GM21447 (cell line): ENCODE measurements around the gene CCDC86.

Source experiments
- ATAC-seq: cut with Tn5 transposase; IDR thresholded peaks from one replicate; pipeline ENCODE4 v1.9.1; 2021; ENCODE audit not compliant: unreplicated experiment

CCDC86 gene

DNA sequence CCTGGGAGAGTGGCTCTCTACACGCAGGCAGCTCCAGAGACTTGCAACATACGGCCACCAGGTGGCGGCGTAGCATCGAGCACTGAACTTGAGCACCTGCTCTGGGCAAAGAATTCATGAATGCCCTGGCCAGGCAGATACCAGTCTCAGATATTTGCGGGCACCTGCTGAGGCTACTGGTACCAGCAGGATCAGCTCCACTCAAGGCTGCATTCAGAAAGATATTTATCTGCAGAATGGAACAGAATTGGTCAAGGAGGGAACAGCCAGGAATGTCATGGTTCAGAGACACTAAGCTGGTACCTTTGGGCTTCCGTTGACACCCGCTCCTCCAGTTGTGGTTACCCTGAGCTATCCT lies 10.8 kb upstream of the CCDC86 start:
- no peak for ATAC-seq

DNA sequence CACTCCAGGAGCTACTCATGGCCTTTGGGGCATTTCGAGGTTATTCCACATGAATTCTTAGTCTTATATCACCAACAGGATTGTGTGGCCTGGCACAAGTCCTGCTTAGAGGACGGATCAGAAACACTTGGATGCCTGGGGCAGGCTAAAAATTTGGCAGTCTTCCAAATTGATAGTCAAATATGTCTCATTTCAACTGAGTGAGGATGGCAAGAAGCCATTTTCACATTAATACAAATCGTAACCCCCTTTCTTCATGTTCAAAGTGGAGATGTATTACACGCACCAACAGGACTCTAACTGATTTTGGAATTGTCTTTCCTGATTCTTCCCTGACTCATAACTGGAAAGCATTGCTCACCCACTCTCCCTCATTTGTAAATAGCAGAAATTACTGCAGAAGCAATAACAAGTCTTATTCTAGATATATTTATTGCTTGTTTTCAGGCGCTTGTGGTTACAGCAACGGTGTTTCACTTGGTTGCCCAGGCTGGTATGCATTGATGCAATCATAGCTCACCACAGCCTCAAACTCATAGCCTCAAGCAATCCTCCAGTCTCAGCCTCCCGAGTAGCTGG lies 10.3 kb upstream of the CCDC86 start:
- ATAC-seq = no peak

DNA sequence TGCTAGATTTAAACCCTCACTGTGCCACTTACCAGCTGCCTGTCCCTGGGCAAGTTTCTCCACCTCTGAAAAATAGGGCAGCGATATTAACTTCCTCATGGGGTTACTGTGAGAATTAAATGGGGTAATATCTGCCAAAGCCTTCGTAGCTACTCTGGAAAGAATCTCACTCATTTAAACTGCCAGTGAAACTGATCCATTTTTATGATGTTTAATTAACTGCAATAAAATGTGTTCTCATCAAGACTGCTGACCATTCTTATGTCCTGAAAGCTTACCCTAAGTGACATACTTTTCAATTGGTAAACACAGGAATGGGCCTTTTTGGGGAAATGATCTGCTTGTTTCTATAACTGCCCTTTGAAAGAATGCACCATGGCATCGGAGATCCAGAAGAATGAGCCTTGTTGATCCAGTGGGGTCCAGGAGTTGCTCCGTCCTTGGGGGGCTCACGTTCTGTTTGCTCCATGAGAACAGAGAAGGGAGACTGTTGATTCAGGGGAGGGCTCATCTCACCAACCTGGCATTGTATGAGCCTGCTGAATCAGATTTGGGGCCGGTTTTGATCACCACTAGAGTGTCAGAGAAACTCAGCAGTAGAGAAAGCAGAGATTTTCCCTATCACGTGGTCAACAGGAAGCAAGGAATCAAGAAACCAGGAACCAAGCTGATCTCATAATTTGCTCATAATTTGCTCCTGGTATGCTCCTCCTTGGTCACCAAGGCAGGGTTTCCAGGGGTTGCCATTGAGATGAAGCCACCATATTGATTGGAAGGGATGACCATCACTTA lies 7.0 kb upstream of the CCDC86 start:
- ATAC-seq = no peak

DNA sequence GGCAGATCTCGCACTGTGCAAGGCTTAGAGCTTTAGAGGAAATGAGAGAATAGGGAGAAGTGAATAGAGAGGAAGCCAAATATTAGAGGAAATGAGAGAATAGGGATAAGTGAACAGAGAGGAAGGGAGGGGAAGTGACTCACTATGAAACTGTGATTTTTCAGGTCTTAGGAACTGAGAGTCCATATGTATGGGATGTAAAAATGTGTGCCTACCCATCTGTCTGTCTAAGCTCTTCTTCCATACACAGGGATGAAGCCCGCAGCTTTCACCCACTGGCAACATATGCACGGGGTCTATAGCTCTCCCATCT lies 6.4 kb upstream of the CCDC86 start:
- no peak for ATAC-seq

DNA sequence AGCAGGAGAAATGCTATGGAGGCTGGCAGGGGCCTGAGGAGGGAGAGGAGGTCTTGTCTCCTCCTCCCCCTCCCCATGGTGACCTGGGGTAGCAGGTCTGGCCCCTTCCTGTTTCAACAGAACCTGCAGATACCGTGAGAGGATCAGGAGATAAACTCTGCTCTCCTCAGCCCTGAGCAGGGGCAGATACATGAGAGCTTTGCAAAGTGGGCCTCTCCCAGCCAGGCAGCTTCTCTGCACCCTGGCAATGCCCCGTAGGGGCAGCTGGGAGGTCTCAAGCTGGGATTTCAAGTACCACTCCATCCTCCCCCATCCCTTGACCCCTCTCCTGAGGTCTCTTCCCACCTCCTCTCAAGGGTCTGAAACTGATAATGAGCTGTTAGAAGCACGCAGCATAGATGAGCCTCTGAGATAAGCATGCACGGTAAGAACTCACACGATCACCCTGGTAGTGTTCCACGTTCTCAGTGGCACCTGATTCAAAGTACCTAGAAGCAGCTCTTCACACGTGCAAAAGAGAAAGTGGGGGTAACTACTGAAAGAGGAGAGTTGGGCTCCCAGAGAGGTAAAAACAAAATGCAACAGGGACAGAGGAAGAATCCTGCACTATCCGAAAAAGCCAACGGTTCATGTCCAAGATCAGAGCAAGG lies 4.9 kb upstream of the CCDC86 start:
- no peak for ATAC-seq

DNA sequence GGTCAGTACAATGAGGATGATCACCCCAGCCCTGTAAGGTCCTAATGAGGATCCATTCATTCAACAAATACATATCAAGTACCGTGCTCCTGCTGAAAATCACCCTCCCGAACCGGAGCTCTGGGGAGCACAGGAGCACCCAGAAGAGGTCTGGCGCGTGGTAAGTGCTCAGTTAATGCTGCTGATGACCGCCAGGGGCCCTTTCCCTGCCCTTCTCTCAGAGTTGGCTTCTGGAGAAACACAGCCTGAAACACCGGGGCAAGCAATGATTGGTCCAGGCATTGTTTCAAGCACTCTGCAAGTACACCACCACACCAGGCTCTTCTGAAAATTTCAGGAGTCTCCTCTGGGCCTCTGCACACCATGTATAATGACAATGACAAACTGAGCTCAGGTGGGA lies 3.8 kb upstream of the CCDC86 start:
- no peak for ATAC-seq

DNA sequence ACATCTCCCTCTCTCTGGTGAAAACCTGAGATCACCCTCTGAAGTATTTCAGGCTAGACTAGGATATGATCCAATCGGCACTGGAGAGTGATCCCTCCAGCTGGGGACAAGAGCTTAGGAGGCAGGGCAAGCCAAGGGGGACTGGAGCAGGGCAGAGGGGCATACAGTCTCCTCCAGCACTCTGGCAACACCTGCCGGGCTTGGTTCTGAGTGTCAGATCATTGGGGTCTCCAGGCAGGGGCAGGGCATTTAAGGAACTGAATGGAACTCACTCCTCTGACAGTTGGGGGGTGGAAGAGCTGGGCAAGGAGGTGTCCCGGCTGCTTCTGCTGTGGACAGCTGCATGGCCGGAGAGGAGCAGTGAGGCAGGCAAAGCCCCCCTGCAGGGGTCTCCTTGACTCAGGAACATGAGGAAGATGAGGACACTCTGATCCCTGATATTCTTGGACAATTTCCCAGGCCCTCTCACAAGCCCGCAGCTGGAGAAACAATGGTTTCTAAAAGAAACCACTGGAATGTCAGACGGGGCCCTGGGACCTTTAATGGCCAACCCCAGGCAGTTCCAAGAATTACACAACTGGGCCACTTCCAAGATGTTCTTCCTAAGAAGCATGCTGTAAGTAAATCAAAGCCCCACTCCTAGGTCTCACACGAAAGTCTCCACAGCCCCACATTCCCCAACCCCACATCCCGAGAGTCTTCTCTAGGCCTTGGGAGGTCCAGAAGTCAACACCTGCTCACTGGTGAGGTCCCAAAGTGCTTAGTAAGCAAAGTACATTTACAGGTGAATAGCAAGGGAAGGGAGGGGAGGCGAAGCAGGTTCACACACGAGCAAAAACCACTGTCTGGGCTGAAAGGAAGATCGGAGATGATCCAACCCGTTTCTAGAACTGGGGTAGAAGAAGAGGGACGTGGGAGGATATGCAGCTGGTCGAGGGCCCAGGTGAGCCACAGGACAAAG lies 1.2 kb upstream of the CCDC86 start:
- no peak for ATAC-seq

DNA sequence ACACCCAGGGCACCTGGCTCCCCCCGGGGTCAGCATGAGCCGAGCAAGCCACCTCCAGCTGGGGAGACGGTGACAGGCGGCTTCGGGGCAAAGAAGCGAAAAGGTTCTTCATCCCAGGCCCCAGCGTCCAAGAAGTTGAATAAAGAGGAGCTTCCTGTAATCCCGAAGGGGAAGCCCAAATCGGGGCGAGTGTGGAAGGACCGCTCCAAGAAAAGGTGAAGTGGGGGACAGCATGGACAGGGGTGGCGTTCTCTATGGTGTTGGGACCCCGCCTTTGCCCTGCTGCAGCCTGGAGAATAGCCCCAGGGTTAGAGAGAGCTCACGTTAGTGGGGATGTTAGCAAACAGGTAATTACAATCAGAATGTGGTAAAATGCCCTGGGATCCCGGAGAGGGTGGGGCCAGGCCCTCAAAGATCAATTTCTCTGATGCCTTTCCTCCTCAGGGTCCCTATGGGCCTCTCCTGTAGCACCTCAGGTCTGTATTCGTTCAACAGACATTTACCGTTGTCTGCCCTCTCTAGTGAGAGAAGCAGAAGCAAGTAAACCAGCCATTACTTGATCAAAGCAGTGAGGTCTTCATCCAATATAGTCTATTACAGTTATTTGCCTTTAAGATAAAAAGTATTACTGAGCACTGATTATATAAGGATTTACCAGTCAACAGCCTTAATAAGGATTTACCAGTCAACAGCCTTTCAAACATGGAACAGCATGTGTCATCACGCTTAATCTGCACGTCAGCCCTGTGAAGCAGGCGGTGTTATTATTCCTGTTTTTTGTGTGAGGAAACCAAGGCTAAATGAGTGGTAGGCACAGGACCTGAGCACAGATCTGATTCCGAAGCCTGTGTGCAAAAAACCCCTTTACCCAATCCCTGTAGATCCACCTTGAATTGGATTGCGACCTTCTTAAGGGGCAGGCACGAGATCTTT lies 1.0 kb downstream of the CCDC86 start:
- peak; percentile 3 for ATAC-seq

DNA sequence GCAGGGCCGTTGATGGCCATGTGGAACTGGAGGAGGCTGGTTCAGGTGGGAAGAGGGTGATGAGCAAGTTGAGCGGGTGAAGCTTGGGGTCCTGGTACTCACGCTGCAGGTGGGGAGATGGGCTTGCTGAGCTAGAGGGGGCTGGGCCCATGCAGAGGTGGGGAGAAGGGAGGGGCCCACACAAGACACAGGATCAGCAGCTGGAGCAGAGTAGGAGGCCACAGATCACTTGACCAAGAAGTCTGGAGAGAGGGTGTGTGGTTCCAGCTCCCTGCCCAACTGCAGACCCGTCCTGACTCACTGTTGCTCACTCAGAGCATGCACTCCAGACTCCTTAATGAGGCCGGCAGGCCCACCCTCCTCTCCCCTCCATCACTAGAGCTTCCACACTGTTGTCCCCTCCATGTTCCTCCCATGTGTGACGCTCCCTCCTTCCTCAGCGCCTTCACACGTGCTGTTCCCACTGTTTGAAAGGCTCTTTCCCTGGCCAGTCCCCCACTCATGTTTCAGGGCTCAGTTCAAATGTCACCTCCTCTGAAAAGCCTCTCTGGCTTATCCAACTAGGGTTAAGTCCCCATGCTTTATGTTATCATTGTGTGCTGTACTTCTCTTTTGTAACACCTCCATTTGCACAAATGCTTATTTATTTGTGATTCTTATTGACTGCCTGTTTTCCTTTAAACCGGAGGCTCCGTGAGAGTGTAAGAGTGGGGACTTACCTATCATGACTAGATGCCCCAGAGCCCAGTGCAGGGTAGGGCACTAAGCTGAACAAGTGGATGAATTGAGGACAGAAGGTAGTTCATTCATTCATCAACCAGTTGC lies 2.3 kb downstream of the CCDC86 start:
- ATAC-seq = no peak

DNA sequence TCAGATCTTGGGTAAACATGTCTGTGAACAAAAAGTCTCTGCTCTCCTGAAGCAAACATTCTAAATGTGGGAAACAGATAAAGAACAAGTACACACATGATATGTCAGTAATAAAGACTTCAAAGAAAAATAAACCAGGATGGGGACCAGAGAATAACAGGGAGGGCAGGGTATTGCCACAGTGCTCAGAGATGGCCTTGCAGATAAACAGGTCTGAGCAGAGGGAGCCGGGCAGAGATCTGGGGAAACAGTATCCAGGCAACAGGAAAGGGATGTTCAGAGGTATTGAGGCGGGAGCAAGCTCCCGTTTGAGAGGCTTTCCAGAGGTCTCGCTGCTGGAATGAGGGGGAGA lies 2.9 kb downstream of the CCDC86 start:
- ATAC-seq = no peak

DNA sequence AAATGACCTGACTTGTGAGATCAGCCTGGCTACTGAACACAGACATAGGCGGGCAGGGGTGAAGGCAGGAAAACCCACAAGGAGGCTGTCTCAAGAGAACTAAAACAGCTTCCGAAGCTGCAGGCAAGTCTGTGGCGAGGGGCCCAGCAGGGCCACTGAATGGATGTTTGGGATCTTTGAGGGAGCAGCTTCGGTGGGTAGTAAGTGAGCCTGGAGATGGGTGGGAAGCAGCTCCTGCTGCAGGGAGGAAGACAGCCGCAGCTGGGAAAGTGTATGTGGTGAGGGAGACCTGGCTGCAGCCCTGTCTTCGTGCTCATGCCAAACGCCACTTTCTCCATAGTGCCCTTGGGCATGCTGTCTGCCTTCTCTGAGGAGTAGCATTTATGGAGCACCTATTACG lies 3.4 kb downstream of the CCDC86 start:
- ATAC-seq = no peak

DNA sequence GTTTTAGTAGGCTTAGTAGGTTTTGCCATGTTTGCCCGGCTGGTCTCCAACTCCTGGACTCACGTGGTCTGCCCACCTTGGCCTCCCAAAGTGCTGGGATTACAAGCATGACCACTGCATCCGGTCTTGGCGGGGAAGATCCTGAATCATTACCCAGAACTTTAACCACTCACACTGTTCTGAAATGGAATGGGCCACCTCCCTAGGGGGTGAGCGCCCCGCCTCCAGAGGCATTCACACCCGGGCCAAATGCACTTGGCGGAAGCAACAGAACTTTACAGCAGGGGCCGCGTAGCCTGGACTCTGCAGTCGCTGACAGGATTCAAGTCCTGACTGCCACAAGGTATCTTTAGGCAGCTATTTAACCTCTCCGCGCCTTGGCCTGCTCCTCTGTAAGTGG lies 5.4 kb downstream of the CCDC86 start:
- ATAC-seq = no peak

DNA sequence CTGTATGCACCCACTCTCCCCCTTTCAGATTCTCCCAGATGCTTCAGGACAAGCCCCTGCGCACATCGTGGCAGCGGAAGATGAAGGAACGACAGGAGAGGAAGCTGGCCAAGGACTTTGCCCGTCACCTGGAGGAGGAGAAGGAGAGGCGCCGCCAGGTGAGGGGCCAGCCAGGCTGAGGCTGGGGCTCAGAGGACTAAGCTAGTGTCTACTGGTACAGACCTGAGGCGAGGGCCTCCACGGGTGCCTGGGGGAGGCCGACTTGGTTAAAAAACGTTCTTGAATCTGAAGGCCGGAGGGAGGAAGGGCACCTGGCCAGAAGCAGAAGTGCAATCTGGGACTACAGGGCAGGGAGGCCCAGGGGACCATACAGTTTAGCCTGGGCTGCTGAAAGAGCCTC lies 6.0 kb downstream of the CCDC86 start:
- ATAC-seq = no peak

DNA sequence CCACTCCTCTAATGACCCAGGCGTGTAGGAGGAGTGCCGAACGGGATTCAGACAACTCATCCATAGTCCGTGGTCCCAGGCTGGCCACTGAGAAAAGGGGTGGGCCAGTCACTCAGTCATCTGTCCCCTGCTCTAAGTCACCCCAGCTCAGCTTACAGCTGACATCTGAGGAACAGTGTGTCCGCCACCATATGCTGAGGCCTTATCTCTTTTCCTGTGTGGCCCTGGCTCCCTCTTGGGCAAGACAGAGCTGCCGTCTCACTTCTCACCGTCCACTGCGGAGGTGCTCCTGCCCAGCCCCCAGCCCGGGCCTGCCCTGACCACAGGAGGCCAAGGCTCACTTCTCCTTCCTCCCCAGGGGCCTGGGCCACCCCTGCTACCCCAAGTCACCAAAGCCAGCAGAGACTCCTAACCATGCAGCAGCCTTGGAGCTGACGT lies 6.8 kb downstream of the CCDC86 start:
- no peak for ATAC-seq

DNA sequence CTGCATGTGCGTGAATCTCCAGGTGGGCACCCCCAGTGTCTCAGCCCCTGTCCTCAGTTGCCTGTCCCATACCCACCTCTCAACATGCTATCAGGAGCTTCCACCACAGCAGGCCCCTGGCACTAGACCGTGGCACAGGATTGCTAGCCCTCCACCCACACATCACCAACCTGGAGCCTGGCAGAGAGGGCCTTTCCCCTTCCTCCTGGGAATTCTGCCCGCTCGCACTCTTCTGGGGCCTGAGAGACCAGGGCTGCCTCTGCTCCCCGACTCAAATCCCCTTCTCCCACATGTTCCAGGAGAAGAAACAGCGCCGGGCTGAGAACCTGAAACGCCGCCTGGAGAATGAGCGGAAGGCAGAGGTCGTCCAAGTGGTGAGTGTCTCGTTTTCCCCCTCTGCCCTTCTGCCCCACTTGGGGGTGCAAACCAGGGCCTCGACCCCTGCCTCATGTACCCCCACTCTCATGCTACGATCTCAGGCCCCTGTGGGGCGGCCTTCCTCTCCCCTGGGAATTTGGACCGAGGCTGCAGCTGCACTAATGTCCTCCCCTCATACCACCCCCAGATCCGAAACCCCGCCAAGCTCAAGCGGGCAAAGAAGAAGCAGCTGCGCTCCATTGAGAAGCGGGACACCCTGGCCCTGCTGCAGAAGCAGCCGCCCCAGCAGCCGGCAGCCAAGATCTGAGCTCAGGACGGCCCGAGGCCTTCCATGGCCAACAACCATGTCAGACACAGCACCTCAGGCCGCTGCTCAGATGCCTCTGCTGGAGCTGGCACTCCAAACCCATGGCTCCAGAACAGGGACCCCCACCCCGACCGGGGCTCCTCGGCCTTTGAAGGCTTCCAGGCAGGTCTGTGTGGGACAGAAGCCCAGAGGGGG lies 8.0 kb downstream of the CCDC86 start:
- ATAC-seq = no peak

DNA sequence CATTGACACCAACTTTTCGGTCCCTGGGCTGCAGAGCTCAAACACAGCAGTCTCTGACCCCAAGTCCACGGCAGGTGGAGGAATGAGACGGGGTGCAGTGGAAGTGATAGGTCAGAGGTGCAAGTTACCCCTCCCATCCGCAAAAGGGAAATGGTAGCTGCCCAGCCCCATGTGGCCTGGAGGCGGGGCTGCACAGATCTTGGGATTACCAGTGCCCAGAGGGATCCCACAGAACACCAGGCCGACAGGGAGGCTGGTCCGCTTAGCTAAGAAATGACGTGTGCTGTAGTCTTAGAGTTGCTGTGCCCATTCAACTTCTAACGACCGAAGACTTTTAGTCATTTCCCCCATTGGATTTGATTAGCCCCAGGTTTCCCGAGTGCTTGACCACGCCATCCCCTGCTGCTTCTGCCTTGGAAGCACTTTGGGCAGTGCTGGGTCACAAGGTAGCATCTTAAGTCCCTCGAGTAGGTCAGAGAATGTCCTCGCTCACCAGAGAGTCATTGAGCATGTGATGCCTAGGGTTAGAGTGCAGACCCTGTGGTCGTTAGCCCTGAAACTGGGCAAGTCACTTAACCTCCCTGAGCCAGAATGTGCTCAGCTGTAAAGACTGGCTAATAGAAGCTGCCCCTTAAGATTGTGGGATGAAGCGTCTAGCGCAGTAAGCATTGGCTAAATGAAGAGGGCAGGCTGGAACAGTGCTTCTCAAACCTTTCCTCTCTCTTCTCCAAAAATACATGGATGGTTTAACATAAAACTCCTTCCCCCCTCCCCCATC lies 9.6 kb downstream of the CCDC86 start:
- ATAC-seq = no peak

DNA sequence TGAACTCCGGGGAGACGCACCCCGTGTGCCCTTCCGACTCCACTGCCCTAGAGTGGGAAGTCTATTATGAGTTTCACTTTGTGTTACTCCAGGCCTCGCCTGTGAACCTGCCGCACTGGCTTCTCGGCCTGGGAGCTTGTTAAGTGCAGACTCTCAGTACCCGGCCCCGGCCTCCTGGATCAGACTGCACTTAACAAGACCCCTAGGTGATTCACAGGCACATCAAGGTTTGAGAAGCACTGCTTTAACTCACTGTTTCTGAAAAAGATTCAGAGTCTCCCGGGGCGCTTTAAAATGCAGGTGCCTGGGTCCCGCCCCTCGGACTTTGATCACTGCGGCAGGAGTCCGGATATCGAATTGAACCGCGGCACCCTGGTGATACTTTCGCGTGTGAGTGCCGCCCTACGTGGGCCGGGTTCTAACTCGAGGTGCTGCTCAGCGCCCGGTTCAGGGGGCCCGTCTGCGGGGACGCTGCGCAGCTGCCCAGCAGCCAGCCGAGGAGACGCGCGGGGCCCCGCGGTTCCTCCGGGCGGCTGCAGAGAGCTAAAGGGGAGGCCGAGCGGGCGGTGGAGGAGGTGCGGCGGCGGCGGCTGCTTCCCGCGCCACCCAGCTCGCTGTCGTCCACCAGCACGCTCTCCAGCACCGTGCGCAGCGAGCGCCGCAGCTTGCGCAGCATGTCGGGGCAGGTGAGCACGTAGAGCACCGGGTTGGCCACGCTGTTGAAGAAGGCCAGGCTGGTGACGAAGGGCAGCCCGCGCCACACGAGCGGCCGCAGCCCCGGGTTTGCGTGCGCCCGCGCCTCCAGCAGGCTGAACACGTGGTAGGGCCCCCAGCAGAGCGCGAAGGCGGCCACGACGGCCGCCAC lies 10.4 kb downstream of the CCDC86 start:
- no peak for ATAC-seq
